Activated naive CD4-positive, alpha-beta T cell treated with anti-CD3 and anti-CD28 coated beads, Interleukin-2, amount 50 U/mL, for 16 hours (primary cell): Measurements from ENCODE around the gene LRRN2.
"Not testable (repeated sequence)": the region's sequence is repeated elsewhere in the genome, so short reads cannot be mapped to it uniquely, and the experiment has no call there.

Experiments
- DNase-seq: peaks from one replicate; pipeline ENCODE4 v3.0.0-alpha.2; 2020

The LRRN2 gene

DNA sequence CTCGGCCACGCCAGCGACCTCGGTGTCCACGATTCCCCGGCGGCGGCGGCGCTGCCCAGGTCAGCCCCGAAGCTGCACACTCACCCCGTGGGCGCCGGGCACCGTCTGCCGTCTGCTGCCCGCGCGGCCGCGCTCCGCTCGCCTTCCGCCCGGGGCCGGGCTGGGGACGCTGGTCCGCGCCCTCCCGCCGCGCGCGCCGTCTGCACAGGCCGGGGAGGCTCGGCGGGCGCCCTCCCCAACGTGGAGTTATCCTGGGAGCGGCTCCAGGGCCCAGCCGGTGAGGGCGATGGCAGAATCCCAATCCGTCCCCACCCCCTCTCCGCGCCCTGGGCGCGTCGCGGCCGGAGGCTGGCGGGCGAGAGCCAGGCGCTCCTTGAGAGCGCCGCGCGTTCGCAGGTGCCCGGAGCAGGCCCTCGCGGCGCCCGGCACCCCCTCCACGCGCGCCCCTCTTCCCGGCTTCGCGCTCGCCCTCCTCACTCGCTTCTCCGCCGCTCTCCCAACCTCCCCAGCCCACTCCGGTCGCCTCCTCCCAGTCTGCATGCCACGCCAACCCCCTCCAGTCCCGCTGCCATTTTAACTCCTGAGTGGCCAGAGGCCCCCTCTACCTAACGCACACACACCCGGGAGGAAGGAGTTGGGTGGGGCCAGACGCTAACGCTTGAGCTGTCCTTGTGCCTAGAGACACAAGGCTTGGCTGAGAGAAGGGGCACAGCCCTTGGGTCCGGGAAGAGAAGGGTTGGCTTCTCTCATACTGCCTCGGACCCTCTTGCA is at the start of gene LRRN2:
LRRN2 (minus strand) TSS at position 503 of the 771 bp plus-strand sequence. CDS start 65,746 bp downstream, outside the sequence.
- DNase-seq: no peak

DNA sequence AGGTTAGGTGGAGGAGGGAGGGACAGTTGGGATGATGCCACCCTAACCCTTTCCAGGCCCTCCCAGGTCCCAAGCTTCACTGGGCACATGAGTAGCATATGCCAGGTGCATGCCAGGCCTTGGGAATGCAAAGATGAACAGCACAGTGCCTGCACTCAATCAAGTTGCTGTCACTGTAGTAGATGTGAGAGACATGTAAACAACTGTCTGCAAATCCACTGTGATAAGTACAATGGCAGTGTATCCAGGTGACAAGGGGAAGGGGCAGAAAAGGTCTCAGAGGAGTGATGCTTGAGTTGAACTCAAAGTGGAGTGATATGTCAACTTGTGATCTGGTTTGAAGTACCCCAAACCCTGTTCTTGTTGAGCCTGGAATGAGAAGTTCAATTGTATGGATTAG is 49.5 kb upstream of the LRRN2 start:
- DNase-seq: no peak

DNA sequence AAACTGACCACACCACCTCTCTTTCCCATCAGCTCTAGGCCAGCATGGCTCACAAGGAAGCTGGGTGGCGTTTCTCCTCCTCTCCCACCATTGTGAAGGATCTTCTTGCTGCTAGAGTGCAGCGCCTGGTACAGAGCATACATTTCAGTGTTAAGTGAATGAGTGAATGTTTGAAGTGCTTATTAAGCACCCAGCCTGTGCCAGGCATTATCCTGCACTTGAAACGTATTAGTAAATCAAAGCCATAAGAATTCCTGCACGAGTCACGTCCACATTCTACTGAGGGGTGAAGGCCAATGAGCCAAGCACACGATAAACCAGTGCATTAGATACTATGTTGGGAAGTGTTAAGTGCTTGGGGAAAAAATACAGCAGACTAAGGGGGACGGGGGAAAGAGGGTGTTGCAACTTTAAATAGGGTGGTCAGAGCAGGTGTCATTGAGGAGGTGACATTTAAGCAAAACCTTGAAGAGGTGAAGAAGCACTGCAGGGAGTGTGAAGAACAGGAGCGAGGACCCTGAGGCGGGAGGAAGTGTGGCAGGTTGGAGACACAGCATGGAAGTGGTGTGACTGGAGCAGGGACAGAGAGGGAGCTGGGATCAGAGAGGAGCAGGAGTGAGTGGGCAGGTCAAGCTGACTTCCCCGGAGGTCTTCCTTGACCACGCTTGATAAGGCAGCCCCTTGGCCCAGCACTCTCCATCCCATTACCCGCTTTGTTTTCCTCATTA is 48.5 kb upstream of the LRRN2 start:
- no peak for DNase-seq

DNA sequence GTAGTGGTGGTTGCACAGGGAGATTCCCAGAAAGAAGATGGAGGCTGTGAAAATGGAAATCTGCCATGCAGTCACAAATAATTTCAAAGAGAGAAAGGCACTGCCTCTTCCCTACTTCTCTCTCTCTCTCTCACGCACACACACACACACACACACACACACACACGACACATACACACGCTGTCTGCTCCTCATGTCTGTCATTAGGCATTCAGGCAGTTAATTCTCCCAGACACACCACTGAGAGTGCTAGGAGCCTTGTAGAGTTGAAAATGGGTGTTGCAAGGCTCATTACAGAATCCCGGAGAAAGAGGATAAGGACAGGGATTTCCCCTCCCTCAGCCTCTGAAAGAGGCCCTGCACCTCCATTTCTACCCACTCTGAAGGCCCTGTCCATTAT is 47.8 kb upstream of the LRRN2 start:
- no peak for DNase-seq

DNA sequence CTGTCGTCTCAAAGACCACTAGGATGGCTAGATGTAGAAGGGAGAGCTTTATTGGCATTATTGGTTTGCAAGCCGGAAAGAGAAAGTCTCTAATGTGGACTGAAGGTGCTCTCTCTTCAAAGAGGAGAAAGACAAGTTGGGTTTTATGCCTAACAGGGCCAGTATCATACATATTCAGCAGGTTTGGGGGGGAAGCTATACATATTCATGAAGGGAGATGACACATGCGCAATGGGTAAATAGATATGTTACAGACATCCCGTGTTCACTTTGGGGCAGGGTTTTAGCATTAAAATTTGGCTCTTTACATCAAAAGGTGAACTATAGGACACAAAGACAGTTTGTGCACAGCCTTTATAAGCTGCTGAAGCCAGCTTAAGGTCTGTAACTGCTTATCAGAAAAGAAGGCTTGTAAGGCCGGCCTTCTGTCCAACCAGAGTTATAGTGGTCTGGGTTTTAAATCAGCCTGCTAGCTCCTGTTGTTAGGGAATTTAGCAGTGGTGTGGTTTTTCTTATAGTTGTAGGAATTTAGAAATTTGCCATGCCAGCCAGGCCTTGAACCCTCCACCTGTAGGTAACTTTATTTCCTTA is 46.5 kb upstream of the LRRN2 start:
- no peak for DNase-seq

DNA sequence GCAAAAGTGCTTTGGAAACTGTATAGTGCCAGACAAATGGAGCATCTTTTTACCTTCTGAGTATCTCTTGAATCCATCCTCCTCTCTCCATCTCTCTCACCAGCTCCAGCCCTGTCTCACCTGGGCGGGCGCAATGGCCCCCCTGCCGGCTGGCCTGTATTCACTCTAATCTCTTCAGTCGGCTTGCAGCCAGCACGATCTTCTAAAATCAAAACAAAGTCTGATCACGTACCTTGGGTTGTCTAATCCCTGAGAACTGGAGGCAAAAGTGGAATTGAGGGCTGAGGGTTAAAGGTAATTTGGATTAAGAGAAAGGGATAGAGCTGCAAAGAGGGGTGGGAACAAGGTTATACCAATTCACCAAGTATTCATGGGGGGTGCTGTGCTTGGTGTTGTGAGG is 46.0 kb upstream of the LRRN2 start:
- DNase-seq: no peak

DNA sequence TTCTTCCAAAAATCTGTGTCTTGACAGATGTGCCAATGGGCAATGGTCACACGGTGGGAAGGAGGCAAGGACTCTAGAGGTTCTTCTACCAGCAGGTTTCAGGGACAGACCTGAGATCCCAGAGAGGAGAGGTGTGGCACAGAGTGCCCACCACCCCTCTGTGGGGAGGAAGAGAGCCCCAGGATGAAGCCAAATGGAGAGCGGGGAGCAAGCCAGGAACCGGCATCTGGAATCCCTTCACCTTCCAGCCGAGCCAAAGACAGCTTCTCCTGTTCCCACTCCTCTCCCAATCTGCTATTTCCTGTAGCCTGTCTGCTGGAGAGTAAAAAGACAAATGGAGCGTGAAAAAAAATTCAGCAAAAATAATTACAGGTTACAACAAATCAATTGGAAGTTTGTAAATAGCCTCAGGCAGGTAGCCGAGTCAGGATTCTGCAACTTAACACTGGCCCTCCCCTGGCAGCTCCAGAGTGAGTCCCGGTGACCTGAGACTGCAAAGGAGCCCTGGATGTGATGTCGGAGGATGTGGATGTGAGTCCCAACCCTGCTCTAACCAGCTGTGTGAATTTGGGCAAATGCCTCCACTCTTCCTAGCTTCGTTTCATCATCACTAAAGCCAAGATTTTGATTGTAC is 45.4 kb upstream of the LRRN2 start:
- DNase-seq: no peak

DNA sequence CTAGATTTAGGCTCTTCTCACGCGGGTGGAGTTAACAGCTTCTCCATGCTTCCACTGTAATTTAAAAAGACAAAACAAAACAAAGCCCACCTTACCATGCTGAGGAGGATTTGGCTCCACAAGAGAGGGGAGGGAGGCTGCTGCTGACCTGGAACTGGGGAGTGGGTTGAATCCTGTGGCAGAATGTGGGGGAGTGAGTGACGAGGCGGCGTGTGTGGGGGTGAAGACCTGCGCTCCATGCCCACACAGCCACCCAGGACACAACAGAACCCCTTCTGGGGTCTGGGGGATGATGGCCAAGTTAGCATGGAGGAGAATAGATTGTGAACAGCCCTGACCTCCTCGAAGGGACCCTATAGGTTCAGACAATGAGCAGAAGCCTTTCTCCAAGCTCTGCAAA is 44.0 kb upstream of the LRRN2 start:
- no peak for DNase-seq

DNA sequence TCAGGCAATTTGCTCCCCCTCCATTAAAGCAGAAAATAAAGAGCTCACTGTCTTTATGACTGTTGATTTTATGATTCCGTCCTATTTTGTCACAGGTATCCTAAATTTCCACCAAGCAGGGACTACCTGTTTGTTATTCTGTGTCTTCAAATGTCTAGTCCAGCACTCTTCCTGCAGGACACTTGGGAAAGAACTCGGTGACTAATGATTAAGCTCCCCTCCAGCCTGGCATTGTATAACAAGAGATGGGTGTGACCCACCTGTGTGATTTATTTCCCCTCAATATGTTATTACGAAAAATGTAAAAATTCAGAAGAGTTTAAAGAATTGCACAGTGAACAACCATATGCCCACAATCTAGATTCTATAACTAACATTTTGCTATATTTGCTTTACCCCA is 42.9 kb upstream of the LRRN2 start:
- no peak for DNase-seq

DNA sequence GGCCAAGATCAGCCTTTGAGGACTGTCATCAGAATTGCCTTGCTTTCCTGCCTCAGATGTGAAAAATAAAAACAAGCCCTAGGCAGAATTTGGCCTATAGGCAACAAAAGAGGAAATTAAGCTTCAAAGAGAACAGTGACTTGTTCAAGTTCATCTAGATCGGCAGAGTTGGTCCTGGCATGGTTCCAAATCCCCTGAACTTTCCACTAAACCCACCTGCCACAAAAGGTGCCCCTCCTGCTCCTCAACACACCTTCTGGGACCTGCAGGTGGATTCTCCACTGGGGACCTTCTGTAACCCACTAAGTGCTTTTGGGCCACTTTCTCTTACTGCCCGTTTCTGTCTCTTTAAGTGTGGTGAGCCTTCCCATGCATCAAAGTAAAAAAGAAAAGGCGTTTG is 42.5 kb upstream of the LRRN2 start:
- DNase-seq: no peak

DNA sequence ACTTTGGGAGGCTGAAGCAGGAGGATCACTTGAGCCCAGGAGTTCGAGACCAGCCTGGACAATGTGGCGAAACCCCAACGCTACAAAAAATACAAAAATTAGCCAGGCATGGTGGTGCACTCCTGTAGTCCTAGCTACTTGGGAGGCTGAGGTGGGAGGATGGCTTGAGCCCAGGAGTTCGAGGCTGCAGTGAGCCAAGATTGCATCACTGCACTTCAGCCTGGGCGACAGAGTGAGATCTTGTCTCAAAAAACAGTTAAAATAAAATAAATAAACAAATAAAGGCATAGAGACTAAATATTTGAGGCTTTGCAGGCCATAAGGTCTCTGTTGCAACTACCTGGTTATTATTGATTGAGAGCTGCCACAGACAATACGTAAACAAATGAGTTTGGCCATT is 41.9 kb upstream of the LRRN2 start:
- not testable (repeated sequence) for DNase-seq

DNA sequence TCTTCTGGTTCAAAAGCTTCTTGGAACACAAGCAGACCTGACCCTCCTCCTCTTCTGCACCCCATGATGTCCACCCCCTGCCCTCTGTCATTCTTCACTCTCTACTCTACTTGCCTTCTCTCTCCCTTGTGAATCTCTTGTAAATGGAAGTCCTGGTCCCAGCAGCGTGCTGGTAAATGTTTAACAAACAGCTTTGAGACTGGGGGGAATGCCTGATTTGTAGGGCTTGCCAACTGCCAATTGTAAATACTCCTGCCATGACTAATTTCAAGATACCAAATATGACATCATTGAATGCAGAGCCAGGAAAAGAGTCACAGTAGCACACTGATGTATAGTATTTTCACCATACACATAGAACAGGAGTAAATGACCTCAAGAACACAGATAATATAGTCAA is 40.9 kb upstream of the LRRN2 start:
- DNase-seq: no peak

DNA sequence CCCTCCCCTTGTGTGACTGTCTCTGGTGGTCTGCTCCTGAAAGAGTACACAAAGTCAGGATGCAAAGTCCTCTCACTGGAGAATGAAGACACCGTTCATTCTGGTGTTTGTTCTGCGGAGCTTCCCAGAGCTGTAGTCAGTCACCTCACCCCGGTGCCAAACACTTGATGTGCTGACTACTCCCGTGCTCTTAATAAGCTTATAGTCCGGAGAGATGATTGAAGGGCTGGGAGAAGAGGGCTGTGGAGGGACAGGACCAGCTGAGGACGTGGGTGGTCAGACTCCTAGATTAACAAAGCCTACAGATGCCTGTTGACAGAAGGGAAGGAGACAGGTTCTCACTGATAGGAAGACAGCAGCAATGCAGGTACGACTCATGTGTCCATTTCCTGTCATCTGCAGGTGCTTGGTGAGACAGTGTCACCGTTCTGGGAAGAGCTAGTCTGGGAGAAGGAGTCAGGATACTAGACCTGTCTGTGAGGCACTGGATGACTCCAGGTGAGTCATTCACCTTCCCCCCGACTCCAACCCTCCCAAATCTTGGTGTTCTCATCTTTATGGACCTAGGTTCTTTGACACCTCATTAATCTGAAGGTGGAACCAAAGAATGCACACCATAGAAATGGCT is 40.4 kb upstream of the LRRN2 start:
- DNase-seq: no peak

DNA sequence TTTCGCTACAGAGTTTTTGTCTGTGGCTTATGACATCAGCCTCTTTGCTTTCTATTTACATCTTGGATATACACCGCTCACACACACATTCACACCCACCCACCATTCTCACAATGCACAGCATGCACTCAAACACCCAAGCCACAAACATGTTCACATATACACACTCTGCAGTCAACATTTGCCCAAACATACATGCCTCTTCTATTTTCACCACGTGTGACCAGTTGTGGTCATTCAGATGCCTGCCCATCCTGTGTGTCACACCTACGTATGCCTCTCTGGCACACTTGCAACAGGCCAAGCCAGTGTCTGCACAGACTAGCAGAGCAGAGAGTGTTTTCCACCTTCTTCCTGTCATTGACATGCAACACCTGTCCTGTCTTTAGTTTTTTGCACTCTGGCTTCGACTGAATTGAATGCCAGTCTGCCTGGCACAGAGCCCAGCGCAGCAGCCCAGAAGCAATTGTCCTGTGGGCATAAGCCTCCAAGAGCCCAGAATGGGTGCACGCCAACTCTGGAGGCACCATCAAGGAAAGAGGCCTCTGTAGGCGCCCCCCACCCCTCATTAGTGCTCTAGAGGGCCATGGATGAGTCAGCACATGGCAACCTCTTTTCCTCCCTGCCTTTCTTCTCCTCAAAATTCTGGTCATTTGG is 37.7 kb upstream of the LRRN2 start:
- DNase-seq: no peak

DNA sequence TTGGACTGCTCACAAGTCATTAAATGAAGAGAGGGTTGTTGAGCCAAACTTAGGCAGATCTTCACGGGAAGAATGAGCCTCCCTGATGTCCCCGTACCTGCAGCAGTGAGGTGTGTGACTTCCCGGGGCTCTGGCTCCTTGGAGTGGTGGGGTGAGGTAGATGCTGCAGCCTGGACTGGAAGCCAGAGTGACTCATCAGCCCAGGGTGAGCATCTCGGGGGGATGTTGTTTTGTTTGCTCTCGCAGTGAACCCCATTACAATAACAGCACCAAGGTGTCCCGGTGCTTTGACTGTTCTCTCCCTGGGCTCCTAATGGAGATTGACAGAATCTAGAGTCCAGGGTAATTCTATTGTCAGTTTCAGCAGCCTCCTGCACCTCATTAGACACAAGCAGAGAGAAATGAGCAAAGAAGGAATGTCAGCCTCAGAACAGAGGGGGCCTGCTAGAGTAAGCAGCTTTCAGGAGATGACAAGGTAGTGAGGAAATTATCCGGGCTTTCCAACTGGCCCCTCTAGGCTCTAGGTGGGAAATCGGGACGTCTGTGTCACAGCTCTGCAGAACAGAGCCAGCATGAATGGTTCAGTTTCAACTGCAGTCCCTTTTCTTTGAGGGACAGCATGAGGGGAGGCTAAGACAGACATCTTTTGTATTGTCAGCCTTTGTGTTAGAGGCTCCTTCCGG is 36.0 kb upstream of the LRRN2 start:
- no peak for DNase-seq

DNA sequence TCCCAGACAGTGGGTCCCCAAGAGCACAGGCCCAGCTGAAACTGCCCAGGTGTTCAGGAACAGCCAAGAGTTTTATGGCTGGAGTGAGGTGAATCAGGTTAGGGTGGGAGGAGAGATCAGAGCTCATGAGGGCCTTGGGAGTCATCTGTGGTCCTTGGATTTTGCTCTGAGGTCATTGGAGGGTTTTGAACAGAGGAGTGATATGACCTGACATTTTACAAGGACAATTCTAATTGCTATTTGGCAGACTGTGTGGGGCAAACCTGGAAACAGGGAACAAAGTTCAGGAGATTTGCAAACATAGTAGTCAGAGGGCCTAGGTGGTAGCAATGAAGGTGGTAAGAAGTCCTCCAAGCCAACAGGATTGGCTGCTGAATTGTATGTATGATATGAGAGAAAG is 31.1 kb upstream of the LRRN2 start:
- no peak for DNase-seq

DNA sequence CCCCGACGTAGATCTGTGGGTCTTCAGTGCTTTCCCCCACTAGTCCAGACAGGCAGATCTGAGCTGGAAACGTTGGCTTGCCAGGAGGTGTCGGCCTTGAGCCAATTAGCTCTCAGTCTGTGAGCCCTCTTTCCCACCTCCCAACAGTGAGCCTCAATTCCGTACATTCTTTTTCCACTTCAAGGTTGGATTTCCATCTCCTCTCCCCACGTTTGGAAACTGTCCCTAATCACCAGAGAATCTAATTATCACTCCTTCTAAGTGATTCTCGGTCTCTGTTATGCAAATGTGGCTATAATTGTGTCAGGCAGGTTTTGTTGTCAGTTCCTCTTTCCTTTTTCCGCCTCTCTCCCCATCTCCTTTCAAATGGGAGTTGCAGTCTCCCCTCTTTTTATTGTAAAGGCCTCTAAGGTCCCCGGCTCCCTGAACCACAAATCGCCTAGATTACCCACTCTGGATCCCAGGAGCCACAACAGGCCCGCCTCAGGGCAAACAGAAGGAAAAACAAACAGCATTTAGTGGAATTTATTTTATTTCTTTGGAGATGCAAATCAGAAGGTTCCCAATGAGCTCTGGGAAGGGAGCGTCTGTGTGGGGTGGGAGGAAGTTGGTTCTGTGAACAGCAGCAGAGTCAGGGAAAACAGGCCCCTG is 29.4 kb upstream of the LRRN2 start:
- no peak for DNase-seq

DNA sequence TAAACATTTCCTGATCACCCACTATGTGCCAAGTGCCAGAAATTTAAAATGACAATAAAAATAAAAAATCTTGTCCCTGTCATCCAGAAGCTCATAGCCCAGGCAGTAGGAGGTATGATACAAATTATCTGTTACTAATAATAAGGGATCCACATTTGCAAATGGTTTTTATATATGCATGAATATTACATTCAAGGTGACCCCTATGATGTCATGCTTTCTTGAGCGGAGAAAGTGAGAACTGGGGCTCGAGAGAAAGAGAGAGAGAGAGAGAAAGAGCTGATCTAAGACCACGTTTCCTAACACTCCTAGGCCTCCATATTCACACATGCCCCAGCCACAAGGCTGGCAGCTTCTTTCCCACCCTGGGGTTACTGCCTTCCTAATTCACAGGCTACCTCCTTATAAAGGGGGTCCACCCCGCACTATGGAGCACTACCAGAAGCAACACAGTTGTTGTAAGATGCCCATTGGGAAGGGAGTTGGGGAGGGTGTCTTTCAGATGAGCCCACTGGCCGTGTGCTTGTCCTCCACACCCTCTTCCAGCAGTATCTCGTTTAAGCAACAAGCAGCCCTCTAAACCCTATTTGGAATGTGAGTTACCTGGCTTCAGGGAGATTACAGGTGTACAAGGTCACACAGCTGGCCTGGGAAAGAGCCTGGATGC is 28.8 kb upstream of the LRRN2 start:
- no peak for DNase-seq

DNA sequence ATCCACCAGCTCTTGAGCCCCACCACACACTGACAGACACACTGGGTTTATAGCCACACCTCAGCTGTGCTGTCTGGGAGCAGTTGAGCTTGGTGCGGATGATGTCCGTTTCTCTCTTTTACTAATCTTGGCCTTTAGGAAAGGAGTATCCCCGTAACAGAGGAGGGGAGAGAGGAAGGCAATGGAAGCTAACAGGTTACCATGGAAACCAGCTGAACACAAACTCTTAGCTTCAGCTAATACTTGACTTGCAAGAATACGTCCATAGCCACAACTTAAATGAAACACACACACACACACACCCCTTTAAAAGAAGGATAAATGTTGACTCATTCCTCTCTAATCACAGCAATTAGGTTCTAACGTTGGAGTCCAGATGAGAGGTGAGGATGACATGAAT is 28.0 kb upstream of the LRRN2 start:
- DNase-seq: no peak

DNA sequence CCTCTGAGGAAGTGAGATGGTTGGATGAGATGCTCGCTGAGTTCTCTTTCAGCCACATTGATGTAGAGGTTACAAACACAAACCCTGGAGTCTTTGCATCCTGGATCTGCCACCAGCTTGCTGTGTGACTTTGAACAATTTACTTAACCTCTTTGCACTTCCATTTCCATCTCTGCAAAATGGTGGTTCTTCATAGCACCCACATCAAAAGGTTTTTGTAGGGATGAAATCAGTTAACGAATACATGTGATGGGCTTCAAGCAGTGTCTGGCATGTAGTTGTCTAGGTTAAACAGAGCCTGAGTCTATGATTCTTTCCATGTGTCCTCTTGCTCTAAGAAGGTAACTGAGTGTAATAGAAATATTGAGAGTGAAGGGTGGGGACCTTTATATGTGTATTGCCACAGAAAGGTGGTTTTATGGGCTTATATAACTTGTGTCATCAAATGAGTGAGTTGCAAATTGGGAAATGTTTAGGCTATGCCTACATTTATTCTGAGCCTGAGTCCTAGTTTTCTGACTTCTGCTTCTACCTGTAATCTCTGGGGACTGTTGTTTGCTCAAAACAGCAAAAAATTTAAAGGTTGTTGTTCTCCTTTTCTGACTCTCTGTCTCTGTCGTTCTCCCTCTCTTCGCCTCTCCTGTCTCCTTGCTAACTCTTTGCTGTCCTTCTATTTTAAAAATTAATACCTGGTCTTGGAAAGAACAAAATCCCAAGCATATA is 27.3 kb upstream of the LRRN2 start:
- no peak for DNase-seq
